BE2C (cell line): Measurements from ENCODE around the gene DBP.

Experiments
- DNase-seq: peaks from one replicate; pipeline ENCODE4 v3.0.0-alpha.2; 2020
- H3K27me3 ChIP-seq: fragments of 250-450 bp; sonication (Bioruptor Pico); 2 replicates; pipeline ENCODE4 v1.5.1; 2020; ENCODE audit warnings: mild to moderate bottlenecking
- H3K36me3 ChIP-seq: fragments of 250-450 bp; sonication (Bioruptor Pico); 2 replicates; pipeline ENCODE4 v1.5.1; 2020; ENCODE audit warnings: mild to moderate bottlenecking
- H3K4me1 ChIP-seq: fragments of 250-450 bp; sonication (Bioruptor Pico); 2 replicates; pipeline ENCODE4 v1.5.1; 2020
- H3K4me3 ChIP-seq: 2 replicates; pipeline ENCODE4 v1.5.1; 2011; ENCODE audit warnings: low read depth, low read length
- H3K9me3 ChIP-seq: fragments of 250-450 bp; sonication (Bioruptor Pico); 2 replicates; pipeline ENCODE4 v1.5.1; 2020
- CTCF ChIP-seq: IDR thresholded peaks from 2 replicates; pipeline ENCODE4 v1.5.1; 2012; ENCODE audit warnings: mild to moderate bottlenecking, low read depth, low read length

The DBP gene

GRCh38 chr19:48616491-48617056 lies 20.6 kb downstream of the DBP start:
- TF ChIP-seq CTCF: no peak
- H3K27me3 ChIP-seq: no peaks in the 10 kb centered on the region
- peaks cover 47% of the 10 kb centered on the region for H3K36me3 ChIP-seq
- H3K9me3 ChIP-seq: no peaks in the 10 kb centered on the region
- peak overlapping the region; percentile 100 for H3K4me3 ChIP-seq
- peaks cover 25% of the 10 kb centered on the region for H3K4me1 ChIP-seq
- no peak for DNase-seq

- no peak for TF ChIP-seq CTCF
- no peak overlapping the region for H3K4me3 ChIP-seq
- H3K4me1 ChIP-seq: peaks cover 25% of the 10 kb centered on the region
These were observed 21.1 kb downstream of the DBP start for GRCh38 chr19:48616041-48616436.

GRCh38 chr19:48615231-48616040 lies 21.7 kb downstream of the DBP start:
- DNase-seq: no peak
- Histone ChIP-seq H3K27me3 (no peaks in the 10 kb centered on the region), H3K36me3 (peaks cover 47% of the 10 kb centered on the region), H3K9me3 (no peaks in the 10 kb centered on the region), H3K4me3 (no peak overlapping the region), H3K4me1 (peaks cover 25% of the 10 kb centered on the region)
- no peak for TF ChIP-seq CTCF

More at GRCh38 chr19:48616041-48616436, 21.1 kb downstream of the DBP start:
- peaks cover 47% of the 10 kb centered on the region for H3K36me3 ChIP-seq
- DNase-seq: no peak
- no peaks in the 10 kb centered on the region for H3K27me3 ChIP-seq
- H3K9me3 ChIP-seq: no peaks in the 10 kb centered on the region

- Histone ChIP-seq H3K27me3 (no peaks in the 10 kb centered on the region), H3K4me1 (peaks cover 25% of the 10 kb centered on the region), H3K36me3 (peaks cover 47% of the 10 kb centered on the region), H3K9me3 (no peaks in the 10 kb centered on the region), H3K4me3 (no peak within 1 kb of the TSS)
- DNase-seq: peak; percentile 61
- no peak for TF ChIP-seq CTCF
These were observed 22.5 kb downstream of the DBP start, which contains the start of gene FAM83E for GRCh38 chr19:48614436-48615230. TSS of gene FAM83E (minus strand) at chr19:48615076. CDS start at chr19:48613372, 1,704 bp downstream.

GRCh38 chr19:48613852-48614435 lies 23.2 kb downstream of the DBP start:
- peak; percentile 50 for DNase-seq
- H3K4me3 ChIP-seq: no peak overlapping the region

More at GRCh38 chr19:48613852-48614435, 23.2 kb downstream of the DBP start:
- Histone ChIP-seq H3K36me3 (peaks cover 47% of the 10 kb centered on the region), H3K4me1 (peaks cover 25% of the 10 kb centered on the region), H3K27me3 (no peaks in the 10 kb centered on the region), H3K9me3 (no peaks in the 10 kb centered on the region)
- no peak for TF ChIP-seq CTCF
